K562 (cell line): ENCODE results near the gene C2orf66. TPM values are rescaled to one million over a fixed set of nuclear protein-coding genes. Genes with fewer than 3 reads are reported as not detected.

Experiments used
- ATAC-seq: fragments of 200-7000 bp; cut with Tn5 transposase; 3 replicates; pipeline ENCODE4 v1.9.1; 2020; ENCODE audit warnings: moderate library complexity
- BruUV-seq: library from RNA; stranded (reverse); fragments of 400-500 nt; replicated peaks from 2 replicates; lab custom pipeline; 2021; lab: Mats Ljungman, UMichigan
- CTCF ChIA-PET: fragments of 300-600 bp; formaldehyde crosslinking; extraction: SDS; loops from one replicate; lab custom pipeline; 2021; ENCODE audit warnings: low intra/inter-chr PET ratio; lab: Yijun Ruan, JAX
- POLR2A ChIA-PET: fragments of 300-600, 350-650 bp; sonication (Branson Sonifier 250); formaldehyde crosslinking; extraction: SDS; loops from one replicate; lab custom pipeline; 2021; ENCODE audit warnings: antibody characterized with exemption, inconsistent platforms; lab: Yijun Ruan, JAX
- DNase-seq, 4 experiments: peaks; one replicate each; pipeline versions ENCODE4 v3.0.0 to v3.0.0-alpha.2; 2011 to 2018; ENCODE audit warnings: low spot score in 3 of 4, mixed read lengths in 3 of 4; ENCODE audit errors: extremely low read depth in 1 of 4
- FAIRE-seq: peaks from 2 replicates; lab custom pipeline; 2011; peaks lifted over from hg19 to GRCh38; lab: Jason Lieb, UNC
- H2AFZ ChIP-seq: 2 replicates; pipeline ENCODE4 v1.6.0; 2011; ENCODE audit warnings: low read depth, low read length, control low read depth, inconsistent platforms
- H3K27ac ChIP-seq: fragments of 200-600 bp; 3 replicates; pipeline ENCODE4 v1.8.0; 2011; ENCODE audit warnings: low read depth, mild to moderate bottlenecking, control low read depth, inconsistent platforms, low read length, moderate library complexity, mixed read lengths; ENCODE audit errors: extremely low read depth
- H3K27me3 ChIP-seq, 2 experiments: fragments of 300-600 bp in 1 of 2; 2 replicates in 1 of 2; 3 replicates in 1 of 2; pipeline versions ENCODE4 v1.6.0 to v1.8.0; 2011; ENCODE audit warnings: inconsistent platforms in 2 of 2, low read length in 2 of 2, mild to moderate bottlenecking in 1 of 2, mixed read lengths in 1 of 2, moderate library complexity in 1 of 2; ENCODE audit not compliant: control insufficient read depth in 2 of 2, insufficient read depth in 2 of 2
- H3K36me3 ChIP-seq: fragments of 300-600 bp; 3 replicates; pipeline ENCODE4 v1.8.0; 2011; ENCODE audit warnings: mild to moderate bottlenecking, low read length, inconsistent platforms; ENCODE audit not compliant: control insufficient read depth, insufficient read depth
- H3K4me1 ChIP-seq, 2 experiments: fragments of 200-600 bp in 1 of 2; replicated peaks in 1 of 2; 2 replicates in 1 of 2; 3 replicates in 1 of 2; pipeline versions ENCODE4 v1.5.1 to v1.8.0; 2011; ENCODE audit warnings: inconsistent platforms in 2 of 2, low read length in 2 of 2, mild to moderate bottlenecking in 1 of 2, mixed read lengths in 1 of 2, moderate library complexity in 1 of 2; ENCODE audit not compliant: control insufficient read depth in 2 of 2, insufficient read depth in 2 of 2
- H3K4me2 ChIP-seq: 2 replicates; pipeline ENCODE4 v1.6.1; 2011; ENCODE audit warnings: low read length, control low read depth, inconsistent platforms, mixed read lengths; ENCODE audit not compliant: insufficient read depth
- H3K4me3 ChIP-seq: fragments of 200-600 bp; sonication (generic), shearing (Covaris generic); 2 replicates; pipeline ENCODE4 v1.5.1; 2016; ENCODE audit warnings: control low read depth, inconsistent platforms
- H3K79me2 ChIP-seq: fragments of 200-600 bp; 3 replicates; pipeline ENCODE4 v1.8.0; 2011; ENCODE audit warnings: low read length, inconsistent platforms; ENCODE audit not compliant: control insufficient read depth, insufficient read depth
- H3K9ac ChIP-seq, 2 experiments: 2 replicates each; pipeline versions ENCODE4 v1.6.0 to v1.6.1; 2011; ENCODE audit warnings: low read depth in 2 of 2, low read length in 2 of 2, control low read depth in 1 of 2, inconsistent platforms in 1 of 2, mild to moderate bottlenecking in 1 of 2, mixed read lengths in 1 of 2; ENCODE audit not compliant: insufficient read depth in 1 of 2
- H3K9me1 ChIP-seq: one replicate; pipeline ENCODE4 v1.6.0; 2011; ENCODE audit warnings: inconsistent platforms, mild to moderate bottlenecking, low read length, moderate library complexity; ENCODE audit not compliant: control insufficient read depth, insufficient read depth
- H3K9me3 ChIP-seq: replicated peaks from 2 replicates; pipeline ENCODE4 v1.5.1; 2011; ENCODE audit warnings: low read depth, low read length, inconsistent platforms; ENCODE audit not compliant: control insufficient read depth, insufficient read depth
- H4K20me1 ChIP-seq: replicated peaks from 2 replicates; pipeline ENCODE4 v1.6.1; 2011; ENCODE audit warnings: low read length, inconsistent platforms, mixed read lengths; ENCODE audit not compliant: control insufficient read depth, insufficient read depth
- CBFA2T3 ChIP-seq: fragments of 450-650 bp; IDR thresholded peaks from 2 replicates; pipeline ENCODE4 v1.6.1; 2017
- HDAC6 ChIP-seq: IDR thresholded peaks from 2 replicates; pipeline ENCODE4 v1.6.1; 2012; ENCODE audit warnings: low read depth, mild to moderate bottlenecking, control low read depth, inconsistent platforms, low read length, moderate library complexity
- KLF13 ChIP-seq: fragments of 450-650 bp; IDR thresholded peaks from 2 replicates; pipeline ENCODE4 v1.6.1; 2016; ENCODE audit warnings: missing genetic modification characterization, low read depth, mild to moderate bottlenecking, missing compliant biosample characterization, moderate library complexity, borderline replicate concordance
- MCM3 ChIP-seq: fragments of 450-650 bp; IDR thresholded peaks from 2 replicates; pipeline ENCODE4 v1.6.1; 2016
- PRPF4 ChIP-seq: fragments of 200-400 bp; formaldehyde crosslinking; IDR thresholded peaks from one replicate; pipeline ENCODE4 v1.6.1; 2017; ENCODE audit warnings: low read length, low read depth, mild to moderate bottlenecking; ENCODE audit not compliant: insufficient read depth, poor library complexity, severe bottlenecking
- RBM15 ChIP-seq: fragments of 200-400 bp; formaldehyde crosslinking; IDR thresholded peaks from 2 replicates; pipeline ENCODE4 v1.6.1; 2018; ENCODE audit warnings: mild to moderate bottlenecking, low read length, moderate library complexity; ENCODE audit not compliant: insufficient read depth
- SRSF7 ChIP-seq: fragments of 200-400 bp; formaldehyde crosslinking; optimal IDR thresholded peaks from 2 replicates; pipeline ENCODE3; 2017; ENCODE audit warnings: mild to moderate bottlenecking, low read depth, low read length
- ZNF778 ChIP-seq: fragments of 450-650 bp; formaldehyde crosslinking; IDR thresholded peaks from 2 replicates; pipeline ENCODE4 v1.4.0; 2020; ENCODE audit warnings: mild to moderate bottlenecking, moderate library complexity
- in situ Hi-C: fragments of 300-500 bp; cut with MboI; formaldehyde crosslinking; loops from 4 replicates; pipeline ENCODE4 v1.15.0; 2018; ENCODE audit warnings: inconsistent platforms, mixed read lengths
- intact Hi-C: fragments of 100-400 bp; cut with micrococcal nuclease; formaldehyde crosslinking; loops from 2 replicates; pipeline ENCODE4 v1.14.2; 2022
- polyA plus RNA-seq, 8 experiments: library from polyadenylated mRNA; depleted of rRNA in 4 of 8; stranded (reverse) in 5 of 8; unstranded in 3 of 8; fragments of >200 nt; fragmentation: Nextera tagmentation in 2 of 8; fragmentation: Illumina TruSeq in 1 of 8; extraction: Ambion mirVana in 2 of 8; extraction: Trizol in 1 of 8; gene quantifications; 2 replicates each; pipeline versions ENCODE4 v1.2.1 to v1.2.3, GENCODE V29; 2011 to 2014; ENCODE audit warnings: inconsistent platforms in 1 of 8, missing spikeins in 1 of 8
- total RNA-seq, 7 experiments: library from RNA; depleted of rRNA in 6 of 7; stranded (reverse); fragments of >200 nt in 6 of 7; fragmentation: Illumina TruSeq in 2 of 7; extraction: Trizol in 2 of 7; gene quantifications; 2 replicates each; pipeline versions ENCODE4 v1.2.1 to v1.2.3, GENCODE V29; 2011 to 2021; ENCODE audit warnings: low replicate concordance in 1 of 7
- TF ChIP-seq, protein P1 (sequence below): fragments of 250-450 bp; sonication (Bioruptor Pico); IDR thresholded peaks from 2 replicates; pipeline ENCODE4 v1.4.0; 2020; ENCODE audit warnings: mild to moderate bottlenecking, moderate library complexity
- TF ChIP-seq, protein P2 (sequence below): sonication (generic); formaldehyde crosslinking; IDR thresholded peaks from 2 replicates; pipeline ENCODE4 v1.5.0; 2020; ENCODE audit warnings: missing genetic modification reagents

C2orf66 gene
- total and polyA plus RNA-seq, 9 of the 15 experiments (the other 6 are each of a cell fraction or from before 2014, with no cell fraction given) = not detected

DNA sequence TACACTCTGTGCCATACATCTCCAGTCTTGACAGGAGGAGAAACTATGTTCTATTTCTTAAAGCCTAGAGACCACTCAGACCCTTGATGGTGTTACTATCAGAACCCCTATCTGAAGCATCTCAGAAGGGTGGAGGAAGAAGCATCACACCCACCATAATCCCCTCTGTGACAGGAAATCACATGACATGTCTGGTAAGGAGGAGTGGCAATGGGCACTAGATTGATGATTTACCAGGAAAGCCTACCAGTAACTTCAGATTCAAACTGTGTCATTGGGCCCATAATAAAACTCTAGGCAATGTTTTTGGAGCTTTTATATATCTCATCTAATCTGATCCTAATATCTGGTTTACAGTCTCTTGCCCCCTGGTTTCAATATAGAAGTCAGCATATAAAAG is 37.1 kb upstream of the C2orf66 start:
- POLR2A ChIA-PET = no interaction called here

More for the DNA sequence above, 37.1 kb upstream of the C2orf66 start:
- Histone ChIP-seq H2AFZ (no peak overlapping the region), H3K27me3 (no peaks in the 10 kb centered on the region), H3K79me2 (no peaks in the 10 kb centered on the region), H3K9ac (no peak overlapping the region), H3K9me1 (no peaks in the 10 kb centered on the region), H3K4me1 (no peaks in the 10 kb centered on the region), H3K4me3 (no peak overlapping the region), H3K4me2 (no peak overlapping the region), H3K36me3 (no peaks in the 10 kb centered on the region), H3K27ac (no peak overlapping the region), H4K20me1 (no peaks in the 10 kb centered on the region), H3K9me3 (no peaks in the 10 kb centered on the region)
- DNase-seq (no peak), FAIRE-seq (no peak), ATAC-seq (no peak)
- no peak for TF ChIP-seq PRPF4
- TF ChIP-seq, protein P1, sequence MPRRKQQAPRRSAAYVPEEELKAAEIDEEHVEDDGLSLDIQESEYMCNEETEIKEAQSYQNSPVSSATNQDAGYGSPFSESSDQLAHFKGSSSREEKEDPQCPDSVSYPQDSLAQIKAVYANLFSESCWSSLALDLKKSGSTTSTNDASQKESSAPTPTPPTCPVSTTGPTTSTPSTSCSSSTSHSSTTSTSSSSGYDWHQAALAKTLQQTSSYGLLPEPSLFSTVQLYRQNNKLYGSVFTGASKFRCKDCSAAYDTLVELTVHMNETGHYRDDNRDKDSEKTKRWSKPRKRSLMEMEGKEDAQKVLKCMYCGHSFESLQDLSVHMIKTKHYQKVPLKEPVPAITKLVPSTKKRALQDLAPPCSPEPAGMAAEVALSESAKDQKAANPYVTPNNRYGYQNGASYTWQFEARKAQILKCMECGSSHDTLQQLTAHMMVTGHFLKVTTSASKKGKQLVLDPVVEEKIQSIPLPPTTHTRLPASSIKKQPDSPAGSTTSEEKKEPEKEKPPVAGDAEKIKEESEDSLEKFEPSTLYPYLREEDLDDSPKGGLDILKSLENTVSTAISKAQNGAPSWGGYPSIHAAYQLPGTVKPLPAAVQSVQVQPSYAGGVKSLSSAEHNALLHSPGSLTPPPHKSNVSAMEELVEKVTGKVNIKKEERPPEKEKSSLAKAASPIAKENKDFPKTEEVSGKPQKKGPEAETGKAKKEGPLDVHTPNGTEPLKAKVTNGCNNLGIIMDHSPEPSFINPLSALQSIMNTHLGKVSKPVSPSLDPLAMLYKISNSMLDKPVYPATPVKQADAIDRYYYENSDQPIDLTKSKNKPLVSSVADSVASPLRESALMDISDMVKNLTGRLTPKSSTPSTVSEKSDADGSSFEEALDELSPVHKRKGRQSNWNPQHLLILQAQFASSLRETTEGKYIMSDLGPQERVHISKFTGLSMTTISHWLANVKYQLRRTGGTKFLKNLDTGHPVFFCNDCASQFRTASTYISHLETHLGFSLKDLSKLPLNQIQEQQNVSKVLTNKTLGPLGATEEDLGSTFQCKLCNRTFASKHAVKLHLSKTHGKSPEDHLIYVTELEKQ (CRISPR knock-in tag) = no peak
- TF ChIP-seq HDAC6 = no peak
- TF ChIP-seq MCM3 = no peak
- TF ChIP-seq RBM15 = no peak
- TF ChIP-seq SRSF7 = no peak
- TF ChIP-seq ZNF778 (CRISPR knock-in tag) = no peak
- TF ChIP-seq, protein P2, sequence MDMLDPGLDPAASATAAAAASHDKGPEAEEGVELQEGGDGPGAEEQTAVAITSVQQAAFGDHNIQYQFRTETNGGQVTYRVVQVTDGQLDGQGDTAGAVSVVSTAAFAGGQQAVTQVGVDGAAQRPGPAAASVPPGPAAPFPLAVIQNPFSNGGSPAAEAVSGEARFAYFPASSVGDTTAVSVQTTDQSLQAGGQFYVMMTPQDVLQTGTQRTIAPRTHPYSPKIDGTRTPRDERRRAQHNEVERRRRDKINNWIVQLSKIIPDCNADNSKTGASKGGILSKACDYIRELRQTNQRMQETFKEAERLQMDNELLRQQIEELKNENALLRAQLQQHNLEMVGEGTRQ = no peak
- no peak for TF ChIP-seq CBFA2T3
- no peak for TF ChIP-seq KLF13 (tag)
- CTCF ChIA-PET = no interaction called here
- BruUV-seq = no TSS peak
- intact Hi-C loops (no loop called here), in situ Hi-C loops (no loop called here)
